ENCODE measurements around the gene TRIM8. TPM values are rescaled to one million over a fixed set of nuclear protein-coding genes. Genes with fewer than 3 reads are reported as not detected.

The TRIM8 gene
- total and polyA plus RNA-seq, 2 of the 4 experiments (the other 2 are of a cell fraction): 25.5 to 126 TPM

GRCh38 chr10:102670871-102671434, 26.7 kb downstream of the TRIM8 start:
- no peak overlapping the region for H2BK5ac ChIP-seq (ENCODE audit: low read depth, low read length, poor library complexity, severe bottlenecking)
- no peak overlapping the region for H2AFZ ChIP-seq (replicated peaks; ENCODE audit: low read length, poor library complexity)
- H3K56ac ChIP-seq (ENCODE audit: extremely low read depth, insufficient read depth, low read length): no peak overlapping the region
- ChIA-PET CTCF (no interaction called here), POLR2A (ENCODE audit: unreplicated experiment) (no interaction called here)
- no peak overlapping the region for H2BK15ac ChIP-seq (ENCODE audit: low read depth, low read length)
- H3K18ac ChIP-seq (ENCODE audit: low read depth, low read length): no peak overlapping the region
- no peak overlapping the region; the same call in 1 of the 2 replicates for H3K23ac ChIP-seq (ENCODE audit: low read depth, low read length)
- in situ Hi-C loops (cut with MboI; ENCODE audit: low sequenced_read_pairs) (no loop called here), dilution Hi-C loops (cut with HindIII; ENCODE audit: low sequenced_read_pairs, unreplicated experiment) (no loop called here), intact Hi-C loops (cut with micrococcal nuclease) (no loop called here)
- H4K5ac ChIP-seq (ENCODE audit: low read depth, low read length): no peak overlapping the region
- 0 out of 2 replicates have a peak overlapping the region, but pooled peaks have one; percentile 29 for H3K14ac ChIP-seq (replicated peaks; ENCODE audit: low read depth, low read length)
- no peak overlapping the region for H4K91ac ChIP-seq (ENCODE audit: insufficient read depth, low read depth, low read length)
- no peak overlapping the region for H3K27ac ChIP-seq (ENCODE audit: insufficient read depth, low read length)
- no peak overlapping the region for H3K9ac ChIP-seq (ENCODE audit: low read depth, low read length)
- BruUV-seq (replicated peaks): no TSS peak
- no peak overlapping the region for H2AK9ac ChIP-seq (replicated peaks; ENCODE audit: low read depth, low read length, poor library complexity)
- H3K4me1 ChIP-seq (ENCODE audit: control insufficient read depth, insufficient read depth, low read length): peaks cover 35% of the 10 kb centered on the region
- peak overlapping the region; percentile 38; the same call in 1 of the 2 replicates for H2AK5ac ChIP-seq (ENCODE audit: low read depth, low read length)
- no peak overlapping the region for H3K4me3 ChIP-seq (ENCODE audit: insufficient read depth, low read depth, low read length)
- peak overlapping the region; percentile 23; the same call in 1 of the 2 replicates for H3K4ac ChIP-seq (ENCODE audit: low read depth, low read length)
- 0 out of 2 replicates have a peak overlapping the region, but pooled peaks have one; percentile 5 for H2BK20ac ChIP-seq (ENCODE audit: low read depth, low read length)
- no peak overlapping the region for H4K8ac ChIP-seq (ENCODE audit: low read depth in 2 of 2, low read length in 2 of 2)
- H4K20me1 ChIP-seq (ENCODE audit: insufficient read depth, low read length): no peaks in the 10 kb centered on the region
- H3K27me3 ChIP-seq (ENCODE audit: control insufficient read depth, insufficient read depth, low read length): no peaks in the 10 kb centered on the region
- no peak overlapping the region for H2BK120ac ChIP-seq (ENCODE audit: low read depth, low read length)
- TF ChIP-seq POLR2A (IDR thresholded peaks at IDR 0.05; ENCODE audit: low read depth, low read length) (no peak), RFX5 (IDR thresholded peaks at IDR 0.05; ENCODE audit: low read depth, low read length) (no peak)
- H3K79me1 ChIP-seq (ENCODE audit: low read depth in 1 of 2, low read length in 2 of 2): peaks cover 0 to 29% of the 10 kb centered on the region in 2 experiments; a peak in 2 of 4 replicates
- peaks cover 16% of the 10 kb centered on the region for H3K9me1 ChIP-seq (ENCODE audit: insufficient read depth, low read length)
- no CpG with 5 or more reads among the region's 6 CpGs for WGBS, 2 experiments (ENCODE audit: extremely low coverage in 2 of 2, insufficient read length in 1 of 2)
- no peaks in the 10 kb centered on the region for H3K9me3 ChIP-seq (ENCODE audit: control insufficient read depth, insufficient read depth, low read length)
- no peak for ATAC-seq (ENCODE audit: low read depth)
- no peaks in the 10 kb centered on the region for H3K36me3 ChIP-seq (ENCODE audit: control insufficient read depth, insufficient read depth, low read length)
- H3K4me2 ChIP-seq (ENCODE audit: low read depth, low read length): no peak overlapping the region
- DNase-seq: no peak
